ENCODE data around the gene M6PR.

M6PR gene

GRCh38 chr12:8949342-8950220 lies at the start of gene M6PR:
Gene M6PR (minus strand): TSS chr12:8949645. CDS start chr12:8946404, 3,241 bp downstream.
- DNase-seq = peak; percentile 91

DNA sequence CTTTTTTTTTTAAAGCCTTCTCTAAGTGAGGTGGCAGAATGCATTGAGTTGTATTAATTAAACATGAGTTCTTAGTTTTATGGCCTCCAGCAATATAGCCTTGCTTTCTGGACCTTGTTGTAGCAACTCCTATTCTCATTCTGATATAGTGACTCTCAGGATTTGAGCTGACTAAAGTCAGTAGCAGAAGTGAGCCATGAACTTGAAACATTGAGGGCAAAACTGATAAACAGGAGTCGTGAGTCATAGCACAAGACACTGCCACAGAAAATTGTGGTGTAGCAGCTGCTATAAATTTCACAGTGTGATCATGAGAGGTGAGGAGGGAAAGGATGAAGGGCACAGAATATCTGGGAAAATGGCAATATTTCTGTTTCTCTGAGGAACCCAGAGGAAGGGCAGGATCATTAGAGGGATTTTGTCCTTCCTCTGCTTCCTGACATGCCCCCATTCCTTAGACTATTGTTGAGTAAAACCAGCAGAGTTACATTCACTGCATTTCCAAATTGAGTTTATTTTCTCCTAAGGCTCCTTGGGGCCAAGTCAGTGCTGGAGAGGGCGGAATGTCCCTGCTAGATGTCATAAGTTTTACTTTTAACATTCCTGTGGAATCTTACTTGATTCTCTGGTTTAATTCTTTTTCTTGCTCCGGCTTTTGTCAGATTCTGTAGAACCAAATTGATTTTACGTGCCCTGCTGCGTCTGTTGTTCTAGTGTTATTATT lies 47.4 kb upstream of the M6PR start:
- peak; percentile 51 for DNase-seq

GRCh38 chr12:8995021-8995775 lies 45.8 kb upstream of the M6PR start:
- no peak for DNase-seq

- no peak for DNase-seq
Measured at GRCh38 chr12:8993827-8994226, 44.4 kb upstream of the M6PR start.

GRCh38 chr12:8991371-8992345 lies 42.2 kb upstream of the M6PR start:
- peak; percentile 43 for DNase-seq

DNA sequence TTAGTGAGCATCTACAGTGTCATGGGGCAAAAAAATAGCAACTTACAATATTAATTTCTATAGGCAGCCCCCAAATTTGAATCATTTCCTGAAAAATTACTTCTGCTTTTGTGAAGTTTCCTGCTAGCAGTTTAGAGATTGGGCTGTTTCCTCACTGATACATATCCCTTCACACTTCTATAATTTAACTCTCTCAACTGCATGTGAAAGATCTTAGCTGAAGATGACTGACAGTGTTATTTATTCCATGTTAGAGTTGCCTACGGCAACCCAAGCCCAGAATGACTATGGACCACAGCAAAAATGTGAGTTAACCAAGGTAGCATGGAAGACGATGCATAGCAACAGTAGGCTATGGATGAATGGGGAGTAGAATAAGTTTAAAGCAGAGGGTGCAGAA lies 40.0 kb upstream of the M6PR start, which contains the start of gene KLRG1:
KLRG1 (plus strand) TSS at position 134 of the 400 bp plus-strand sequence; CDS start at position 224, 90 bp downstream.
- DNase-seq = peak; percentile 61

DNA sequence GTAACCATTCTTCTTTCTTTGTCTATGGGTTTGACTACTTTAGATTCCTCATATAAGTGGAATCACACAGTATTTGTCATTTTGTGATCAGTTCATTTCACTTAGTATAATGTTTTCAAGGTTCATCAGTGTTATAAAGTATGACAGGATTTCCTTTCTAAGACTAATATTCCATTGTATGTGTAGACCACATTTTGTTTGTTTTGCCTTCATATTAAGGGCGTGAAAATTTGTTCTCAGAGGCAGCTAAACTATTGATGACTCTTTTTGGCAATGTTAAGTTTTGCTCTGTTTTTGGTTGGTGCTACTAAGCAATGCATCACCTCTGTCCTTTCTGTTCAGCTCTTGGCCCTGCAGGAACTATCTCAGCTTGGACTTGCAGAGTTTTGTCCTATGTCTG lies 38.2 kb upstream of the M6PR start:
- peak; percentile 40 for DNase-seq

- DNase-seq = no peak
Measured at GRCh38 chr12:8987163-8987562, 37.7 kb upstream of the M6PR start.

GRCh38 chr12:8985213-8985754 lies 35.8 kb upstream of the M6PR start:
- DNase-seq = peak; percentile 30

DNA sequence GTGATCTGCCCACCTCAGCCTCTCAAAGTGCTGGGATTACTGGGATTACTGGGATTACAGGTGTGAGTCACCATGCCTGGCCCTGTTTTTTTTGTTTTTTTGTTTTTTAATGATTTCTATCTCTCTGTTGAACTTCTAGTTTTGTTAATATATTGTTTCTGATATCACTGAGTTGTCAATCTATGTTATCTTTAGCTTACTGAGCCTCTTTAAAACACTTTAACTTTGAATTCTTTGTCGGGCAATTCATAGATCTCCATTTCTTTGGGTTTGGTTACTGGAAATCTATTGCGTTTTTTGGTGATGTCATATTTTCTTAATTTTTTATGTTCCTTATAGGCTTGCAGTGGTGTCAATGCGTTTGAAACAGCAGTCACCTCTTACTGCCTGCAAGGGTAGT lies 30.7 kb upstream of the M6PR start:
- no peak for DNase-seq

- no peak for DNase-seq
Measured at GRCh38 chr12:8970432-8970831, 21.0 kb upstream of the M6PR start.

DNA sequence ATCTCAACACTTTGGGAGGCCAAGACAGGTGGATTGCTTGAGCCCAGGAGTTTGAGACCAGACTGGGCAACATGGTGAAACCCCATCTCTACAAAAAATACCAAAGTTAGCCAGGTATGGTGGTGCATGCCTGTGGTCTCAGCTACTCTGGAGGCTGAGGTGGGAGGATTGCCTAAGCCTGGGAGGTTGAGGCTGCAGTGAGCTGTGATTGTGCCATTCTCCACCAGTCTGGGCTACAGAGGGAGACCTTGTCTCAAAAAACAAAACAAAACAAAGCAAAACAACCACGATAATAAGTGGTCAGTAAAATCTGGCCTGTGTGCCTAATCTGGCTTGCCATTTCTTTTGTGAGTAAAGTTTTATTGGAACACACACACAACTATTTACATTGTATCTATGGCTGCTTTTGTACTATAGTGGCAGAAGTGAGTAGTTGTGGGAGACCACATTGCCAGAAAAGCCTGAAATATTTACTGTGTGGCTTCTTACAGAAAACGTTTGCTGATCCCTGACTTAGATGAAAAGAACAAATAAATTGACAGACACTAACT lies 20.5 kb upstream of the M6PR start:
- no peak for DNase-seq

DNA sequence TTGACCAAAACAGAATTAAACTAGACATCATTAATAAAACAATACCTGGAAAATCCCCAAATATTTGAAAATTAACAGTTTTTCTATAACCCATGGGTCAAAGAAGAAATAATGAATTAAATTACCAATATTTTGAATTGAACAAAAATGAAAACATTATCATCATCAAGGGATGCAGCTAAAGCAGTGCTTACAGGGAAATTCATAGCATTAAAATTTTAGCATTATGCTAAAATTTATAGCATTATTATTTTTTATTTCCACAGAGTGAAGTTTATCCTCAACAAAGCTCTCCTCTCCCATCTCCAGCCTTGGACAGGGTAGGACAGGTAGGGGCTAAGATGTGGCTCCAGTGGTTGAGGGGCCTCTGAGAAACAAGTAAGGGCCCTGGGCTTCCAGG lies 19.3 kb upstream of the M6PR start:
- no peak for DNase-seq

DNA sequence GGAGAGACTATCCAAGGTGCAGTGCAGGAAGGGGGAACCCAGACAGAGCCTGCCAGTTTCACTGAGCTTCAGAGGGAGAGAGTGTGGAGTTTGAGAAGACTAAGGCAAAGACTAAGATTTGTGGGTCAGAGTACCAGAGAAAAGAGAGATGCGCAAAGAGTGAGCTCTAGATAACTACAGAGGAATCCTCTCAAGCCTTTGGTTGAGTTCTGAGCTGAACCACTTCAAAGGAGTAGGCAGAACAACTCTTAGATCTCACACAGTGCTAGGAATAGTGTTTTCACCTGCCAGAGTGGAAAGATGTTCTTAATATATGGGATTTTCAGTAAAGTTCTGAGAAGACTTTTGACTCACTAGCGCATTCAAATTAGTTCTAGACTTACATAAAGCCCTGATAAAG lies 10.7 kb upstream of the M6PR start:
- peak; percentile 46 for DNase-seq

DNA sequence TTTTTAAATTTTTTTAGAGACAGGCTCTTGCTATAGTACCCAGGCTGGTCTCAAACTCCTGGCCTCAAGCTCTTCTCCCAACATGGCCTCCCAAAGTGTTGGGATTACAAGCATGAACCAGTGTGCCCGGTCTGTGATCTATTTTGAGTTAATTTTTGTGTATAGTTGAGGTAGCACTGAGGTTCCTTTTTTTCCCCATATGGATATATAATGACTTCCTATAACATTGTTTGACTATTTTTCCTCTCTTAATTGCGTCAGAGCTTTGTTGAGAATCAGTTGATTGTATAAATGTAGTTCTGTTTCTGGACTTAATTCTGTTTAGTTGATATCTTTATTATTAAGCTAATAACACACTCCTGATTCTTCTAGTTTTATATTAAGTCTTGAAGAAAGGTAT lies 8.6 kb upstream of the M6PR start:
- DNase-seq = no peak

GRCh38 chr12:8957561-8957960 lies 8.1 kb upstream of the M6PR start:
- DNase-seq = no peak

GRCh38 chr12:8956772-8957171 lies 7.3 kb upstream of the M6PR start:
- no peak for DNase-seq

GRCh38 chr12:8956073-8956472 lies 6.6 kb upstream of the M6PR start:
- DNase-seq = no peak

GRCh38 chr12:8953773-8954402 lies 4.4 kb upstream of the M6PR start:
- DNase-seq = peak; percentile 88

GRCh38 chr12:8951744-8952143 lies 2.3 kb upstream of the M6PR start:
- DNase-seq = peak; percentile 72
